Natural killer cell (primary cell): Measurements from ENCODE around the gene IL1F10. TPM values are rescaled to one million over a fixed set of nuclear protein-coding genes. Genes with fewer than 3 reads are reported as not detected.

Experiments
- ATAC-seq, 3 donors: fragments of 150-1000 bp in 2 of 3; fragments of 200-7000 bp in 1 of 3; cut with Tn5 transposase; 1 replicate in 1 of 3; 2 replicates in 2 of 3; pipeline ENCODE4 v1.10.0; 2021; ENCODE audit warnings: mild to moderate bottlenecking in 2 of 3, moderate library complexity in 2 of 3
- DNase-seq, 2 donors: peaks; one replicate each; pipeline versions ENCODE4 v3.0.0 to v3.0.0-alpha.2; 2013 to 2021; ENCODE audit warnings: mixed read lengths in 1 of 2
- H3K27ac ChIP-seq: one replicate; pipeline ENCODE4 v1.5.1; 2013; ENCODE audit warnings: mild to moderate bottlenecking, low read length
- H3K27me3 ChIP-seq: one replicate; pipeline ENCODE4 v1.6.1; 2013; ENCODE audit warnings: low read length; ENCODE audit not compliant: control insufficient read depth, insufficient read depth
- H3K36me3 ChIP-seq: one replicate; pipeline ENCODE4 v1.6.1; 2013; ENCODE audit warnings: low read length; ENCODE audit not compliant: control insufficient read depth, insufficient read depth
- H3K4me1 ChIP-seq: one replicate; pipeline ENCODE4 v1.6.1; 2013; ENCODE audit warnings: low read length; ENCODE audit not compliant: control insufficient read depth, insufficient read depth
- H3K4me3 ChIP-seq: one replicate; pipeline ENCODE4 v1.5.1; 2013; ENCODE audit warnings: low read length
- H3K9me3 ChIP-seq: one replicate; pipeline ENCODE4 v1.6.1; 2013; ENCODE audit warnings: low read length; ENCODE audit not compliant: control insufficient read depth, insufficient read depth
- H3K27ac Mint-ChIP-seq, 2 donors: one replicate each; pipeline ENCODE4 v1.8.0; 2022; ENCODE audit warnings: mild to moderate bottlenecking in 2 of 2, mixed read lengths in 2 of 2, moderate library complexity in 1 of 2
- H3K27me3 Mint-ChIP-seq, 2 donors: one replicate each; pipeline ENCODE4 v1.8.0; 2022; ENCODE audit warnings: low read depth in 2 of 2, mixed read lengths in 2 of 2
- H3K36me3 Mint-ChIP-seq: one replicate; pipeline ENCODE4 v1.8.0; 2022; ENCODE audit warnings: mixed read lengths
- H3K4me1 Mint-ChIP-seq, 2 donors: one replicate each; pipeline ENCODE4 v1.8.0; 2022; ENCODE audit warnings: mixed read lengths in 2 of 2
- H3K4me3 Mint-ChIP-seq: one replicate; pipeline ENCODE4 v1.8.0; 2022; ENCODE audit warnings: mild to moderate bottlenecking, moderate library complexity, mixed read lengths
- H3K9me3 Mint-ChIP-seq, 2 donors: one replicate each; pipeline ENCODE4 v1.8.0; 2022; ENCODE audit warnings: mixed read lengths in 2 of 2
- CTCF ChIP-seq: fragments of 200-600 bp; IDR thresholded peaks from one replicate; pipeline ENCODE4 v1.8.0; 2022; ENCODE audit warnings: antibody characterized with exemption
- WGBS: methylation state at CpG from one replicate; pipeline ENCODE4 v1.1.7; 2013; ENCODE audit warnings: missing lambda C conversion rate; ENCODE audit not compliant: insufficient coverage; 5-methylcytosine and 5-hydroxymethylcytosine counted together
- intact Hi-C: fragments of 100-400 bp; cut with micrococcal nuclease; formaldehyde crosslinking; loops from one replicate; pipeline ENCODE4 v1.14.2; 2022
- total RNA-seq, 4 donors: library from RNA; stranded (reverse); fragments of 120-200 nt in 1 of 4; gene quantifications; one replicate each; pipeline versions ENCODE4 v1.2.3 to v1.2.4, GENCODE V29; 2013 to 2022

IL1F10 gene
- total RNA-seq, 3 donors from 2014 or later (not counting 1 experiment from before 2014, with no cell fraction given) = not detected

DNA sequence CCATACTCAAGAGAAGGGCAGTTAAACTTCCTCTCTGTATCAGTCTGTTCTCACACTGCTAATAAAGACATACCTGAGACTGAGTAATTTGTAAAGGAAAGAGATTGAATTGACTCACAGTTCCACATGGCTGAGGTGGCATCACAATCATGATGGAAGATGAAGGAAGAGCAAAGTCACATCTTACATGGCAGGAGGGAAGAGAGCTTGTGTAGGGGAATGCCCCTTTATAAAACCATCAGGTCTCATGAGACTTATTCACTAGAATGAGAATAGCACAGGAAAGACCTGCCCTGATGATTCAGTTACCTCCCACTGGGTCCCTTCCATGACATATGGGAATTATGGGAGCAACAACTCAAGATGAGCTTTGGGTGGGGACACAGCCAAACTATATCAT is 13.7 kb upstream of the IL1F10 start:
- Mint-ChIP-seq H3K4me3 (no peak overlapping the region), H3K4me1 (peaks cover 9% of the 10 kb centered on the region in 2 donors), H3K36me3 (peaks cover 7% of the 10 kb centered on the region), H3K27ac (no peak overlapping the region), H3K27me3 (peaks cover 19 to 41% of the 10 kb centered on the region in 2 donors), H3K9me3 (no peaks in the 10 kb centered on the region)
- H3K36me3 ChIP-seq = no peaks in the 10 kb centered on the region
- DNase-seq = no peak
- H3K27me3 ChIP-seq = peaks cover 3% of the 10 kb centered on the region
- ATAC-seq = no peak
- no peaks in the 10 kb centered on the region for H3K4me1 ChIP-seq
- H3K9me3 ChIP-seq = peaks cover 8% of the 10 kb centered on the region
- no peak overlapping the region for H3K27ac ChIP-seq
- no peak for TF ChIP-seq CTCF
- intact Hi-C loops = no loop called here
- no peak overlapping the region for H3K4me3 ChIP-seq

GRCh38 chr2:113056521-113056920 is 11.2 kb upstream of the IL1F10 start:
- 75% methylated on average over 1 of the region's 1 CpG for WGBS
- H3K4me1 Mint-ChIP-seq = peaks cover 9% of the 10 kb centered on the region in 2 donors
- Histone ChIP-seq H3K27me3 (peaks cover 3% of the 10 kb centered on the region), H3K9me3 (peaks cover 4% of the 10 kb centered on the region), H3K27ac (no peak overlapping the region), H3K4me3 (no peak overlapping the region), H3K36me3 (no peaks in the 10 kb centered on the region), H3K4me1 (no peaks in the 10 kb centered on the region)
- H3K27me3 Mint-ChIP-seq = peaks cover 14 to 41% of the 10 kb centered on the region in 2 donors
- peaks cover 7% of the 10 kb centered on the region for H3K36me3 Mint-ChIP-seq
- DNase-seq = no peak
- no peak for ATAC-seq
- no peak overlapping the region for H3K4me3 Mint-ChIP-seq
- intact Hi-C loops = no loop called here
- no peaks in the 10 kb centered on the region for H3K9me3 Mint-ChIP-seq
- TF ChIP-seq CTCF = no peak
- H3K27ac Mint-ChIP-seq = no peak overlapping the region

DNA sequence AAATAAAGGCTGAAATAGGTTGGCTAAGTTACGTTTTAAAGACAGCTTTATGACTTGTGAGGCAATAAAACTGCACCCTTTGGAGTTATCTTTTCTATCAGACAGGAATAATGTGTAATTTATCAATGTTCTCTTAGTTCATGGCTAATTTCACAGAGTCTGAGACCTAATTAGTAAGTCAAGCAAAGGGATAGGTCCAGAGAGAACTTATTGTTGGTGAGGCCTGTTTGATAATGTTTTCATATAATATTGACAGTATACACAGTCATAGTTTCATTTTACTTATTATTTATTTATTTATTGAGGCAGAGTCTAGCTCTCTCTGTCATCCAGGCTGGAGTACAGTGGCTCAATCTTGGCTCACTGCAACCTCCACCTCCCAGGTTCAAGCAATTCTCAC is 10.7 kb upstream of the IL1F10 start:
- Histone ChIP-seq H3K4me3 (no peak overlapping the region), H3K36me3 (no peaks in the 10 kb centered on the region), H3K27me3 (peaks cover 3% of the 10 kb centered on the region), H3K4me1 (no peaks in the 10 kb centered on the region), H3K27ac (no peak overlapping the region), H3K9me3 (peaks cover 4% of the 10 kb centered on the region)
- no peak overlapping the region for H3K4me3 Mint-ChIP-seq
- peaks cover 14 to 37% of the 10 kb centered on the region in 2 donors for H3K27me3 Mint-ChIP-seq
- intact Hi-C loops = no loop called here
- H3K27ac Mint-ChIP-seq = no peak overlapping the region
- DNase-seq = no peak
- H3K4me1 Mint-ChIP-seq = peaks cover 9% of the 10 kb centered on the region in 2 donors
- 86% methylated on average over 1 of the region's 1 CpG for WGBS
- H3K9me3 Mint-ChIP-seq = no peaks in the 10 kb centered on the region
- ATAC-seq = no peak
- TF ChIP-seq CTCF = no peak
- H3K36me3 Mint-ChIP-seq = peaks cover 7% of the 10 kb centered on the region

DNA sequence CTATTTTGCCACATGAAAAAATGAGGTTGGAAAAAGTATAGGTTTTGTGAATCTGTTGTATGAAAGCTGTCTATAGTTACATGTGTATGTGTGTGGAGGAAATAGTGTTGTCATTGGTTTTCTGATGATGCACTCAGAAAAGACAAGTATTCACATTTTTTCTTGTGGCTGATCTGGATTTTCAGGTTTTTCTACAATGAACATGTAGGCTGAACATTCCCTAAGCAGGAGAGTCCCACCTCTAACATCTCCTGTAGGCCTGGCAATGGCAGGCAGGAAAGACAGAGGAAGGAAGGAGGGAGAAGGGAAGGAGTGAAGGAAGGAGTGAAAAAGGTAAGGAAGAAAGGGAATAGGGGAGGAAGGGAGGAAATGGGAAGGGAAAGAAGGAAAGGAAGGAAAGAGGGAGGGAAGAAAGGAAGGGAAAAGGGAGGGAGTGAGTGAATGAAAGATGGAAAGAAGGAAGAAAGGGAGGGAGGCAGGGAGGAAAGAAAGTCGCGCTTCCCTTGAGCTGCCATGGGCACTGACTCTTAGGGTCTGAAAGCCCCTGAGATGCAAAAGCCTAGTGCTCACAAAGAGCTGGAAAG is 9.3 kb upstream of the IL1F10 start:
- no peak overlapping the region for H3K4me3 ChIP-seq
- DNase-seq = no peak
- peaks cover 4% of the 10 kb centered on the region for H3K9me3 ChIP-seq
- no peaks in the 10 kb centered on the region for H3K9me3 Mint-ChIP-seq
- no peaks in the 10 kb centered on the region for H3K4me1 ChIP-seq
- no peak overlapping the region for H3K27ac Mint-ChIP-seq
- peaks cover 7% of the 10 kb centered on the region for H3K36me3 Mint-ChIP-seq
- ATAC-seq = no peak
- H3K4me1 Mint-ChIP-seq = peaks cover 5 to 6% of the 10 kb centered on the region in 2 donors
- H3K4me3 Mint-ChIP-seq = no peak overlapping the region
- H3K36me3 ChIP-seq = no peaks in the 10 kb centered on the region
- H3K27ac ChIP-seq = no peak overlapping the region
- intact Hi-C loops = no loop called here
- H3K27me3 ChIP-seq = no peaks in the 10 kb centered on the region
- TF ChIP-seq CTCF = no peak
- peaks cover 14 to 24% of the 10 kb centered on the region in 2 donors for H3K27me3 Mint-ChIP-seq
- 48% methylated on average over 2 of the region's 2 CpGs for WGBS
